MCF 10A (cell line): ENCODE data around the gene IMPDH2. TPM values are rescaled to one million over a fixed set of nuclear protein-coding genes. Genes with fewer than 3 reads are reported as not detected.

ENCODE experiments used
- BruUV-seq: library from RNA; stranded (reverse); fragments of 400-500 nt; replicated peaks from 2 replicates; lab custom pipeline; 2021; lab: Mats Ljungman, UMichigan
- CTCF ChIA-PET: fragments of 300-600 bp; sonication (Branson Sonifier 250); formaldehyde crosslinking; extraction: SDS; loops from one replicate; lab custom pipeline; 2021; ENCODE audit warnings: antibody characterized with exemption, inconsistent platforms; lab: Yijun Ruan, JAX
- POLR2A ChIA-PET: fragments of 300-600, 350-650 bp; sonication (Branson Sonifier 250); formaldehyde crosslinking; extraction: SDS; loops from one replicate; lab custom pipeline; 2020; ENCODE audit warnings: antibody characterized with exemption, inconsistent platforms; lab: Yijun Ruan, JAX
- DNase-seq: peaks from one replicate; pipeline ENCODE4 v3.0.0-alpha.2; 2018; ENCODE audit not compliant: unreplicated experiment
- H3K27ac Mint-ChIP-seq: one replicate; pipeline ENCODE4 v1.8.0; 2022; ENCODE audit warnings: mild to moderate bottlenecking, low read depth, mixed read lengths; ENCODE audit not compliant: unreplicated experiment
- H3K27me3 Mint-ChIP-seq: one replicate; pipeline ENCODE4 v1.8.0; 2022; ENCODE audit warnings: mixed read lengths; ENCODE audit not compliant: insufficient read depth, unreplicated experiment
- H3K36me3 Mint-ChIP-seq: one replicate; pipeline ENCODE4 v1.8.0; 2022; ENCODE audit warnings: mild to moderate bottlenecking, moderate library complexity, mixed read lengths; ENCODE audit not compliant: insufficient read depth, unreplicated experiment
- H3K4me1 Mint-ChIP-seq: one replicate; pipeline ENCODE4 v1.8.0; 2022; ENCODE audit warnings: mixed read lengths; ENCODE audit not compliant: insufficient read depth, unreplicated experiment
- H3K4me3 Mint-ChIP-seq: one replicate; pipeline ENCODE4 v1.8.0; 2022; ENCODE audit warnings: mild to moderate bottlenecking, moderate library complexity, mixed read lengths; ENCODE audit not compliant: unreplicated experiment
- H3K9me3 Mint-ChIP-seq: one replicate; pipeline ENCODE4 v1.8.0; 2022; ENCODE audit warnings: mixed read lengths; ENCODE audit not compliant: unreplicated experiment
- intact Hi-C: fragments of 100-400 bp; cut with micrococcal nuclease; formaldehyde crosslinking; loops from 2 replicates; pipeline ENCODE4 v1.14.1; 2022
- total RNA-seq: library from RNA; stranded (reverse); gene quantifications from 2 replicates; pipeline ENCODE4 v1.2.3, GENCODE V29; 2022
- TF ChIP-seq, protein P1 (sequence below): fragments of 200-600 bp; IDR thresholded peaks from one replicate; pipeline ENCODE4 v1.8.0; 2022; ENCODE audit warnings: antibody characterized with exemption, mild to moderate bottlenecking; ENCODE audit not compliant: unreplicated experiment

The IMPDH2 gene
- total RNA-seq, 1 experiment from 2014 or later = 476 TPM

DNA sequence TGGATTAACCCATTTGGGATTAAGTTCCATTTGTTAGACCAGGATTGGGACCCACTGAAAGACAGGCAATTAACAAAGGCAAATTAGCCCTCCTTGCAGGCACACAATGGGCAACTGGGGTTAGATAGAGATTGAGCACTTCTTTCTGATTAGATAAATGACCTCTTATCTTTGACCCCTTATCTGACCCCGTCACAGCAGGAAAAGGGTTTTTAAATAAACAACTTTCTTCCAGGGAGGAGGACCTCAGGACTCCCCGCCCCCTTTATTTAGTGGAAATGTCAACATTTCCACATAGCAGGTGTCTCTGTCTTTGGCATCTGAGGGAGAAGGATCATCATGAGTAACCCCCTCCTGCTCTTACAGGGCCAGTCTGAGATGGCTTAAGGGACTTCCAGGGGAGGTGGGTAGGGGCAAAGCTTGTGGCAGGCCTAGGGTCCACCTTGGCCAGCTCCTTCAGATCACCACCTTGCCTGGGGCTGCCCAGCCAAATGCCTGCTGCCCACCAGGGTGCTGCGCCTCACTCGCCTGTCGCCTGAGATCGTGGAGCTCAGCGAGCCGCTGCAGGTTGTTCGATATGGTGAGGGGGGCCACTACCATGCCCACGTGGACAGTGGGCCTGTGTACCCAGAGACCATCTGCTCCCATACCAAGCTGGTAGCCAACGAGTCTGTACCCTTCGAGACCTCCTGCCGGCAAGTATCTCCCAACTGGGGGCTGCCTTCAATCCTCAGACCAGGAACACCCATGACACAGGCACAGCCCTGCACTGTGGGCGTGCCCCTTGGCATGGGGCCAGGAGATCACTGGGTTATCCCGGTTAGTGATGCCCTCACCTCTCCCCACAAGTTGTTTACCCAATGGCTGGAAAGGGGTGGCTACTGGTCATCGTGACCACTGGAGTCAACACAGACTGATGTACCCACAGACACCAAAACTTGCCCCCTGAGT, 24.6 kb downstream of the IMPDH2 start:
- no peak for DNase-seq
- ChIA-PET CTCF (interaction anchor here (0.7 to 1.0 kb wide), 2 partner anchors 12 to 17 kb away, joined by 3 to 6 read pairs; no protein-coding TSS in a partner anchor), POLR2A (interaction anchor here (0.6 to 8.3 kb wide), 5 partner anchors 9 to 87 kb away, joined by 3 to 251 read pairs (median 4); partner anchors contain the start of genes DALRD3, IMPDH2 and NDUFAF3)
- peaks cover 21% of the 10 kb centered on the region for H3K36me3 Mint-ChIP-seq
- H3K4me3 Mint-ChIP-seq = no peak overlapping the region
- no peaks in the 10 kb centered on the region for H3K27me3 Mint-ChIP-seq
- H3K27ac Mint-ChIP-seq = no peak overlapping the region
- no peaks in the 10 kb centered on the region for H3K9me3 Mint-ChIP-seq
- TF ChIP-seq, protein P1, sequence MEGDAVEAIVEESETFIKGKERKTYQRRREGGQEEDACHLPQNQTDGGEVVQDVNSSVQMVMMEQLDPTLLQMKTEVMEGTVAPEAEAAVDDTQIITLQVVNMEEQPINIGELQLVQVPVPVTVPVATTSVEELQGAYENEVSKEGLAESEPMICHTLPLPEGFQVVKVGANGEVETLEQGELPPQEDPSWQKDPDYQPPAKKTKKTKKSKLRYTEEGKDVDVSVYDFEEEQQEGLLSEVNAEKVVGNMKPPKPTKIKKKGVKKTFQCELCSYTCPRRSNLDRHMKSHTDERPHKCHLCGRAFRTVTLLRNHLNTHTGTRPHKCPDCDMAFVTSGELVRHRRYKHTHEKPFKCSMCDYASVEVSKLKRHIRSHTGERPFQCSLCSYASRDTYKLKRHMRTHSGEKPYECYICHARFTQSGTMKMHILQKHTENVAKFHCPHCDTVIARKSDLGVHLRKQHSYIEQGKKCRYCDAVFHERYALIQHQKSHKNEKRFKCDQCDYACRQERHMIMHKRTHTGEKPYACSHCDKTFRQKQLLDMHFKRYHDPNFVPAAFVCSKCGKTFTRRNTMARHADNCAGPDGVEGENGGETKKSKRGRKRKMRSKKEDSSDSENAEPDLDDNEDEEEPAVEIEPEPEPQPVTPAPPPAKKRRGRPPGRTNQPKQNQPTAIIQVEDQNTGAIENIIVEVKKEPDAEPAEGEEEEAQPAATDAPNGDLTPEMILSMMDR = no peak
- peaks cover 10% of the 10 kb centered on the region for H3K4me1 Mint-ChIP-seq
- intact Hi-C loops = loop anchor here (5.0 kb wide), 1 partner anchor 87 kb away; the partner anchor contains the start of gene ARIH2
- BruUV-seq = no TSS peak

DNA sequence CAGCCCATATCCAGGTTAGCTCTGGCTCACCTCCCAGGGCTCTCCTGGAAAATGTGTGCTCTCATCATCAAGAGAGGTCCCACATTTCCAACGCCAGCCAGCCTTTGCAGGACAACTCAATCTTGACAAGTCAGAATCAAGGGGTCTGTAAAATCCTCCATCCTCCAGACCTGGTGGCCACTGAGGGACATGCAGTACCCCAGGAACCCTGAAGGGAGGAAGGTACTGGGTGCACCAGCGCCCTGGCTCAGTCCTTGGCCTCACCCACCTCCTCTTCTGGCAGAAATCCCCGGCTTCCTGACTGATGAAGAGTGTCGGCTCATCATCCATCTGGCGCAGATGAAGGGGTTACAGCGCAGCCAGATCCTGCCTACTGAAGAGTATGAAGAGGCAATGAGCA, 28.0 kb downstream of the IMPDH2 start:
- CTCF ChIA-PET = interaction anchor here (1.6 kb wide), 1 partner anchor 13 kb away, joined by 9 read pairs; no protein-coding TSS in a partner anchor
- intact Hi-C loops = no loop called here
- Mint-ChIP-seq H3K4me3 (no peak overlapping the region), H3K27me3 (no peaks in the 10 kb centered on the region), H3K36me3 (peaks cover 6% of the 10 kb centered on the region), H3K9me3 (no peaks in the 10 kb centered on the region), H3K4me1 (no peaks in the 10 kb centered on the region), H3K27ac (no peak overlapping the region)
- DNase-seq = no peak
- TF ChIP-seq, protein P1 = no peak
- no TSS peak for BruUV-seq
- POLR2A ChIA-PET = interaction anchor here (0.7 to 1.3 kb wide), 3 partner anchors 12 to 28 kb away, joined by 3 to 4 read pairs (median 3); partner anchors contain the start of genes DALRD3 and IMPDH2

DNA sequence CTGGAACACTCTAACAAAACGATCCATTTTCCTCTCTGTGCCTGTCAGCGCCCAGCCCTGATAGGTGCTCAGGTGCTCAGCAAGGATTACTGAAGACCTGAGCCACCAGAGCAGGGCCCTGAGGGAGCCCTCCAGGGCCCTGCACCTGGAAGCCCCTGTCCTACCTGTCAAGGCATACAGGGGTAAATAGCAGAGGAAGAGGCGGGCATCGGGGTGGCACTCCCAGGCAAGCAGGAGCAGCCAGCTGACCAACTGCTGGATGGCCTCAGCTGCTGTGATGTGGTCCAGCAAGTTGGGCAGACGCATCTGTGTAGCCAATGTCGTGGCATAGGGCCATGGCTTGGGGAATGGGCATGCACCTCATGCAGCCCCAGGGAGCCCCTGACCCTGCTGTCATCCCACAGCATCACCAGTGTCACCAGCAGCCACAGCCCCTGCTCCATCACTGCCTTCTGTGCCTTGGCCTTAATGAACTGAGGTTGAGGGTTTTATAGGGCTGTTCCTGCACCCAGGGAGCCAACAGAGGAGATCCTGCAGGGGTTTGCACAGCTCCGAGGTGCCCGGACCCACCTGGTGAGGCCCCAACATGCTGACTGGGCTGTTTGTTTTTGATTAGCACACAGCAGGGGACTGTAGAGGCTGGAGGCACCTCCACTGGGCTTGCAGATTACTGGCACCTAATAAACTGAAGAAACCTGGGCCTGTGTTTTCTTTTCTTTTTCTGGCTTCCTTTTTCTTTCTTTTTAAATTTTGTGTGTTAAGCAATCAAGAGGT, 29.9 kb downstream of the IMPDH2 start:
- CTCF ChIA-PET = interaction anchor here (0.6 to 1.6 kb wide), 2 partner anchors 11 to 731 kb away, joined by 3 to 9 read pairs; no protein-coding TSS in a partner anchor

More for the DNA sequence above, 29.9 kb downstream of the IMPDH2 start:
- intact Hi-C loops = no loop called here
- POLR2A ChIA-PET = interaction anchor here (1.3 kb wide), 1 partner anchor 9 kb away, joined by 3 read pairs; no protein-coding TSS in a partner anchor
- Mint-ChIP-seq H3K36me3 (peaks cover 14% of the 10 kb centered on the region), H3K9me3 (no peaks in the 10 kb centered on the region), H3K4me1 (no peaks in the 10 kb centered on the region), H3K27me3 (no peaks in the 10 kb centered on the region), H3K4me3 (no peak overlapping the region), H3K27ac (no peak overlapping the region)
- TF ChIP-seq, protein P1 = no peak
- no peak for DNase-seq
- no TSS peak for BruUV-seq
